ENCODE measurements around the gene SHC2.
"Not testable (repeated sequence)": the region's sequence is repeated elsewhere in the genome, so short reads cannot be mapped to it uniquely, and the experiment has no call there.

The SHC2 gene

GRCh38 chr19:412356-413355, 48.2 kb downstream of the SHC2 start:
- no peak overlapping the region for H3K4me3 ChIP-seq (replicated peaks in 1 of 2; ENCODE audit: low read depth in 2 of 2, low read length in 2 of 2)
- TF ChIP-seq CTCF (IDR thresholded peaks at IDR 0.05; ENCODE audit: low read depth, low read length) = no peak
- DNase-seq (ENCODE audit: low read depth in 2 of 2) = no peak

- H3K4me3 ChIP-seq (replicated peaks in 1 of 2; ENCODE audit: low read depth in 2 of 2, low read length in 2 of 2) = no peak overlapping the region
- no peak for DNase-seq (ENCODE audit: low read depth in 2 of 2)
- no peak for TF ChIP-seq CTCF (IDR thresholded peaks at IDR 0.05; ENCODE audit: low read depth, low read length)
These were observed 49.0 kb downstream of the SHC2 start for GRCh38 chr19:411723-412355.

GRCh38 chr19:411121-411722, 49.6 kb downstream of the SHC2 start:
- not testable (repeated sequence) for H3K4me3 ChIP-seq (replicated peaks in 1 of 2; ENCODE audit: low read depth in 2 of 2, low read length in 2 of 2); DNase-seq (ENCODE audit: low read depth in 2 of 2)

DNA sequence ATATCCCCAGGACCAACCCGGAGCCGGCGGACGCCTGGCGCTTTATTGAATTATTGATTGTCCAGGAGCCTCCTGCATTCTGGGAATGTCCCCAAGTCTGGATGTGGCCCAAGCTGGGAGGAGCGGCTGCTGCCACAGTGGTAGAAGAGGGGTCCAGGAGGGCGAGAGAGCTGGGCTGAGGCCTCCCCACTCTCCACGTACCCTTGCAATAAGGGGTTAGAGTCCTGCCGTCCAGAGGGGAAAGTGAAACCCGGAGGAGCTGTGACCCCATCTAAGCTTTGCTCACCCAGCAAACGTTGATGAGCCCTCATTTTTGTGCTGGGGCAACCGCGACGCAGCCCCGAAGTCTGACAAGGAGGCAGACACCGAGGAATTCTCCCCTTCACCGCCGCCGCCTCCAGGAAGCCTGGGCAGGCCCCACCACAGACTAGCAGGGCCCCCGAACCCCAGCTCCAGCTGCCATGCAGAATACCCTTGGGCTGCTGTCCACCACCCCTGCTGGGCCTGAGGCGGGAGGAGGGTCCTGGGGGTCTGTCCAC, 50.5 kb downstream of the SHC2 start:
- DNase-seq (ENCODE audit: low read depth in 2 of 2) = no peak
- TF ChIP-seq CTCF (IDR thresholded peaks at IDR 0.05; ENCODE audit: low read depth, low read length) = no peak
- H3K4me3 ChIP-seq (replicated peaks in 1 of 2; ENCODE audit: low read depth in 2 of 2, low read length in 2 of 2) = no peak overlapping the region

DNA sequence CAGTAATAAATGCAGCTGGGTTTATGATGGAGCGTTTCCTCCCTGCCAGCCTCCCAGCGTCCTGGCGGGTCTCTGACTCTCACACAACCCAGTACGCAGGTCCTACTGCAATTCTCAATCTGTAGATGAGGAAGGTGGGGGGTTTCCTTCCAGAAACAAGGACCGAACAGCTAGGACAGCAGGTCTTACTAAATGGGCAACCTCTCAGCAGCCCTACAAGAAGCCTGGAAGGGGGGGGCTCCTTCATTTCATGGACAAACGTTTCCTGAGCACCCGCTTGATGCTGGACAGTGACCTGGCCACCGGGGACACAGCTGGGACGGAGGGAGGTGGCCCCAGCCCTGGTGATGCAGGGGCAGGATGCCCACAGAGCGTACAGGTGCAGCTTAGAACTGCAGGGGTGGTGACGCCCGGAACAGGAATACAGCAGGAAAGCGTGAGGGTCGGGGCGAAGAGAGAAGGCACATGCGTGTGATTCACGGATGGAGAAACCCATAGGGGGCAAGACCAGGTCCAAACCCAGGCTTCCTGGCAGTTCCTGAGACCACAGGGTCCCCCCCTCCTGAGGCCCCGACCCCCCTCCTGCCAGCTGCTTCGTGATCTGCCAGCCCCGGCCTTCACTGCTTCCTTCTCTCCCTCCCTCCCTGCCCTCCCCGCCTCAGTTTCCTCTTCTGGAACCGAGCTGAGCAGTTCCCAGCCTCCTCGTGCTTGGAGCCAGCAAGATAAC, 51.2 kb downstream of the SHC2 start:
- TF ChIP-seq CTCF (IDR thresholded peaks at IDR 0.05; ENCODE audit: low read depth, low read length) = no peak
- DNase-seq (ENCODE audit: low read depth in 2 of 2) = no peak
- H3K4me3 ChIP-seq (replicated peaks in 1 of 2; ENCODE audit: low read depth in 2 of 2, low read length in 2 of 2) = no peak overlapping the region

DNA sequence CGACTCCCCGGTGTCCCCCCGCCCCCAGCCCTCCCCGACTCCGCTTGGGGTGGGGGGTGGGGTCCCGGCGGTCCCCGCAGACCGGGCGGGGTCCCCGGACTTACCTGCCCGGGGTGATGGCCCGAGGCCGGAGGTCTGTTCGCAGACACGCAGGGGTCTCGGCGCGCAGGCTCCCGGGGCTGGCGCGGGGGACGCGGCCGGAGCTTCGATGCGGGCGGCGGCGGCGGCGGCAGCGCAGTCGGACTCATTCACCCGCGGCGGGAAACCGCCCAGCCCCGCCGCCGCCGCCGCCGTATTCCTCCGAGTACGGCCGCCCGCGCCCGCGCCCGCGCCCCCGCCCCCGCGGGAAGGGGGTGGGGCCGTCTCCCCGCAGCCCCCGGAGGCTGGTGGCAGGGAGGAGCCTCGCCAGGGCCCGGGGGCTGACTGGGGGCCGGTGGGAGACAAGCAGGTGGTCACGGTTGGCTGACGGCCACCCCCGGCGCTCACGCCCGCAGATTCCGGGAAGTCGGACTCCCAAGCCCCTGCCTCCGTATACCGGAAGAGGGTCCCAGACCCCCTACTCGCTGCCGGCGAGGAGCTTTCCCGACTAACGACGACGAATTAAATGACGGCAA, 51.8 kb downstream of the SHC2 start, which contains the start of gene C2CD4C:
C2CD4C (minus strand) TSS at position 246 of the 614 bp plus-strand sequence. CDS start 786 bp downstream, outside the sequence.
- H3K4me3 ChIP-seq (replicated peaks in 1 of 2; ENCODE audit: low read depth in 2 of 2, low read length in 2 of 2) = peak within 1 kb of the TSS in 1 of 2 donors; percentile 18
- DNase-seq (ENCODE audit: low read depth in 2 of 2) = no peak
- TF ChIP-seq CTCF (IDR thresholded peaks at IDR 0.05; ENCODE audit: low read depth, low read length) = no peak

All from cardiac fibroblast (primary cell).